ENCODE data around the gene ILDR1.
A peak's percentile ranks its signal among the peaks of the same experiment; 100 is the strongest.
"Not testable (repeated sequence)": the region's sequence is repeated elsewhere in the genome, so short reads cannot be mapped to it uniquely, and the experiment has no call there.

ILDR1 gene

GRCh38 chr3:122021811-122022401 lies at the start of gene ILDR1:
TSS of gene ILDR1 (minus strand) at chr3:122022247. CDS start at chr3:122022077, 170 bp downstream.
- no peak for DNase-seq

- peak; percentile 12 to 29 for DNase-seq
Observed at GRCh38 chr3:122067588-122068240, 45.7 kb upstream of the ILDR1 start.

GRCh38 chr3:122067214-122067550 lies 45.1 kb upstream of the ILDR1 start:
- peak in 1 of 2 experiments; percentile 61 for DNase-seq

- DNase-seq, result peak; percentile 13 to 45
Observed at GRCh38 chr3:122066331-122067213, 44.5 kb upstream of the ILDR1 start.

- no peak for DNase-seq
Observed at GRCh38 chr3:122064326-122064725, 42.3 kb upstream of the ILDR1 start.

- DNase-seq, result peak in 1 of 2 experiments; percentile 8
Observed at GRCh38 chr3:122063908-122064307, 41.9 kb upstream of the ILDR1 start.

GRCh38 chr3:122060040-122060698 lies 38.1 kb upstream of the ILDR1 start:
- DNase-seq, result no peak

- DNase-seq, result no peak
Observed at GRCh38 chr3:122058294-122058693, 36.2 kb upstream of the ILDR1 start.

- no peak for DNase-seq
Observed at GRCh38 chr3:122057671-122058070, 35.6 kb upstream of the ILDR1 start.

GRCh38 chr3:122055215-122055614 lies 33.2 kb upstream of the ILDR1 start, which contains the start of gene CD86:
TSS of gene CD86 (plus strand) at chr3:122055362. CDS start at chr3:122055490, 128 bp downstream.
- peak; percentile 89 to 95 for DNase-seq

- no peak for DNase-seq
Observed at GRCh38 chr3:122052968-122053367, 30.9 kb upstream of the ILDR1 start.

GRCh38 chr3:122047773-122048172 lies 25.7 kb upstream of the ILDR1 start:
- DNase-seq, result not testable (repeated sequence)

GRCh38 chr3:122047296-122047695 lies 25.2 kb upstream of the ILDR1 start:
- not testable (repeated sequence) for DNase-seq

- DNase-seq, result no peak
Observed at GRCh38 chr3:122033023-122033422, 11.0 kb upstream of the ILDR1 start.

GRCh38 chr3:122032531-122032930 lies 10.5 kb upstream of the ILDR1 start:
- no peak for DNase-seq

- no peak for DNase-seq
Observed at GRCh38 chr3:122031123-122031468, 9.0 kb upstream of the ILDR1 start.

GRCh38 chr3:122030381-122031122 lies 8.5 kb upstream of the ILDR1 start:
- no peak for DNase-seq

- peak in 1 of 2 experiments; percentile 7 for DNase-seq
Observed at GRCh38 chr3:122025296-122025695, 3.2 kb upstream of the ILDR1 start.

- no peak for DNase-seq
Observed at GRCh38 chr3:122024800-122025199, 2.8 kb upstream of the ILDR1 start.

- peak; percentile 34 to 49 for DNase-seq
Observed at GRCh38 chr3:122023335-122023910, 1.4 kb upstream of the ILDR1 start.

- no peak for DNase-seq
Observed at GRCh38 chr3:122021037-122021436, 1.0 kb downstream of the ILDR1 start.

- DNase-seq, result no peak
Observed at GRCh38 chr3:122019493-122019892, 2.6 kb downstream of the ILDR1 start.

All from Kasumi-1 (cell line).